Measurements from ENCODE around the gene HS1BP3. TPM values are rescaled to one million over a fixed set of nuclear protein-coding genes. Genes with fewer than 3 reads are reported as not detected.

HS1BP3 gene
- total RNA-seq, 1 donor from 2014 or later, result 35.0 TPM

DNA sequence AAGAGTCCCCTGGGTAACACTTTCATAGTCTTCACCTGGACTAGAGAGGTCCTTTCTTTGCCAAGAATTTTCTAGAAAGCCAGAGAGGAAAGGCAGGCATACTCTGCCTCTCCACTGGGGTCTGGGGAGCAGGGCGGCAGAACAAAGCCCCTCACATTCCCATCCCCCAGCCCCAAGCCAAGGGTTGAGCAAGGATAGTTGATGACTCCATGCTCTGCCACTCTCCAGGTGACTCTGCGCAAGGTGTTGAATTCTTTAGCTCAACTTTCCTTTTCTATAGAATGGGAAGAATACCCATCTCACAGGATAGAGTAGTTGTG, 13.1 kb upstream of the HS1BP3 start:
- no peak for DNase-seq (ENCODE audit: low read depth)

DNA sequence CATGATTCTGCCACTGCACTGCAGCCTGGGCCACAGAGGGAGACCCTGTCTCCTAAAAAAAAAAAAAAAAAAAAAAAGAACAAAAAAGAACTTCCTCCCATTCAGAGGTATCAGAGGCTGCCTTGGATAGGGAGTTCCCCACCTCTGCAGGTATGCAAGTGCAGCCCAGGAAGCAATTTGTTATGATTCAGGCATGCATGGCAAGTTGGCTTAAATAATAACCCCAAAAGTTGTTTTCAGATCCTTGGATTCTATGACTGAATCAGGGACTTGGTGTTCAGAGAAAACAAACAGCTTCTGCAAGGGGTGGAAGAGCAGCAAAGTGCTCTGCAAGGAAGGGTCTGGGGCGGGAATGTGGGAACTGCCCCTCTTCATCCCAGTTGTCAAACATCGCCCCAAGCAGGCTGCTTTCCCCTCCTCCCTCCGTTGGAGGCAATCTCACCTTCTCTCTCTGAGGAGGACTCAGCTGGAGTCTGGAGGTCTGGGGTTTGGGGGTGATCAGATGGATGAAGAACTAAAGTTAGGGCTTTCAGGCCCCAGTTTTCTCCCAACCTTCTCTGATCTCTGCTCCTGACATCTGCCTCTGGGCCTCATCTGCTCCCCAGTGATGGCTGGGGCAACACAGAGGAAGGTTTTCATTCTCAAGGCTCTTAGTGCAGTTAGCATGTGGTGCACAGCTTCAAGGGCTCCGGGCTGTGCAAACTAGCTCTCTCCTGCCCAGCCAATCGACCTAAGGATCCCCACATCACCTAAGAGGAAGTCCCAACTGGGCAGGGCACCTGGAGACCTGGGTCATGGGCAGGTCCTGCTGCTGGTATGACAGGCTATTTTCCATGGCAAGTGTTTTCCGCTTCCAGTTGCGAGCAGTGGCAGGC, 12.5 kb upstream of the HS1BP3 start:
- DNase-seq (ENCODE audit: low read depth), result no peak

DNA sequence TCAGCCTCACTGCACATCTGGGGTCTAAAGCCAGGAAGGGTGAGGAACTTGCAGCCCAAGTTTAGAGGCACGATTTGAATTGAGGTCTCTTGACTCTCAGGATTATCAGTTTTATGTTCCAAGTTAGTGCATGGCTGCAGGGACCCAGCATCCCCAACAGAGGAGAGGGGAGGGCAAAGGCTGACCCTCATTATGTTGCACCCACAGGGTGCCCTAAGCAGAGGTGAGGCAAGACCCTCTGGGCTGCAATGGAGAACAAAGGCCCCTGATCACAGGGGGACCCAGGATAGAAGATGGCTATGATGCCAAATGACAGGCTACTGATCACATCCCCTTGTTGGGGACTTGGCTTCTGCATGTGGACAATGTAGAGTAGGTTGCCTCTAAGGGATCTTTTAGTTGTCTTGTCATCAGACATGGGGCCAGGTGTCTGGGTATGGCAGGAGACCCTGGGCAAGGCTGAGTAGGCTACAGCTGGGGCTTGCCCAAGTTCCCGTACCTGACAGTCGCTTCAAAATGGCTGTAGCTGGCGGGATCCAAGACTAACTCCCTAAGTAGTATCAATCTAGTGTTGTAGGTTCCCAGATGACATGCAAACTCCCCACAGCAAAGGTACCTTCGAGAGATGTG, 11.5 kb upstream of the HS1BP3 start:
- DNase-seq (ENCODE audit: low read depth), result no peak

DNA sequence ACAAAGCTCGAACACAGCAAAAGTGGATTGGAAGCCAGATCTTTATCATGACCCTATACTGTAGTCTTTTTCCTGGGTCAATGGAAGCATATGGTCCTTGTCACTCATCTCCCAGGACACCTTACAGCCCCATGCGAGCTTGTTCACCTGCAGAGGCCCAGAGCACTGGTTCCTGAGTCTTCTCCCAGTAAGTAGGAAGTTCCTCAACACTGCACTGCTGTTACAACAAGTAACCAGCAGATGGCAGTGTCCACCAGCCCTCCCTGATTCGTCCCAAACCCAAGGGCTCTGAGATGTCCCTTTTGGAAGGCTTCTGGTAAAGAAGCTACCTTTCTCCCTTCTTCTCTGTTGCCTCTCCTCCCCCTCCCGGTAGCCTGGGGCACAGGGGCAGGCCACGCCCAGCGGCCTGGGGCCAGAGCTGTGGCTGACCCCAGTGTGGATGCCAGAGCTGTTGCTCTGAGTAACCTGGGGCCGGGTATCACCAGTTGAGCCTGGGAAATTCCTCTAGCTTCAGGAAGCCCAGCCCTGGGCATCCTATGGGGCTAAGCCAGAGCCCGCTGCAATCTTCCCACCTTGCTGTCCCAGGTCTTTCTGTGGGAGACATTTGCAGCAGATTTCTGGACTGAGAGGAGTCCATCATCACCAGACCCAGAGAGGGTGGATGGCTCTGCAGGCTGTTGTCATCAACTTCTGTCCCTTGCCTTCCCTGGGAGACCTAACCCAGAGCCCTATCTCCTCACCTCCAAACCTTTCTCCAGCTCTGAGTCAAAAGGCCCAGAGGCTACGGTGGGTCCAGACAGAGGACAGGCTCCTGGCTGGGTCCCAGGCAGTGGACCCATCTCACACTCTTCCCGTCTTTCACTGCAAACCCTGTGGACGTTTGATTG, 10.8 kb upstream of the HS1BP3 start:
- DNase-seq (ENCODE audit: low read depth), result peak; percentile 78

DNA sequence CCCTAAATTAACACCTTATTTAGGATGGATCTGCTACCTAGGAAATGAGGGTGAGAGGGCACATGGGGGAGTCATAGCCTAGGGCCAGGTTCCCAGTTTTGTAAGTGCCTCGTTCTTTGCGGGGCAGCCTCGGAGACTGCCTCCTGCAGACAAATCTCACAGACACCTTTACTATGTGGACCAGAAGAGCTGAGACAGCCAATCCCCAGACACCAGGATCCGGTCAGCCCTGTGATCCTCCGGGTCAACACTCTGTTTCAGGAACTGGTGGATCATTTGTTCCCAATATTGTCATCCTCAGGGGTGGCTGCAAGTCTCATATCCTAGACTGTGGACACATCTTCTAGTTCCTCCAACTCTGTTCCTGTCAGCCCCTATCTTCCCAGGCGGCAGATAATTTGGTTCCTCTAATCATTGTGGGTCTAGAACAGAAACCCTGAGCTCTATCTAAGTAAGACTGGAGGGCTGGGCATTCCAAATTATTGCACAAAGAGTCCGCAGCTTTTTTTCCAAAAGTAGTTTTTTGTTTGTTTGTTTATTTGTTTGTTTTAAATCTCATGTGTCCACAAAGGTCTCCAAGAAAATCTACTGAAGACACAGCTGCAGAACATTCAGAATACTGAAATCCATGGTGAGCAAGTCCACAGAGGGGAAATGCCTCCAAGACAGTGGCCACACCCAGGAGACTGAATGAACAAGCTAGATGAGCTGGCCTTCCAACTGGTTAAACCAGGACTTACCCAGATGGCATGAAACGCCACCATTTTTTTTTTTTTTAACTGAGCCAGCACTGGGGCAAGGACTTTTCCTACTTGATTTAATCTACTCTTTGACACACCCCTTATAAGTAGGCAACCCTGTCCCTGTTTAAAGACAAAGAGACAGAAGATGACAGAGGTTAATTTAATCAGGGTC, 9.9 kb upstream of the HS1BP3 start:
- DNase-seq (ENCODE audit: low read depth), result no peak

DNA sequence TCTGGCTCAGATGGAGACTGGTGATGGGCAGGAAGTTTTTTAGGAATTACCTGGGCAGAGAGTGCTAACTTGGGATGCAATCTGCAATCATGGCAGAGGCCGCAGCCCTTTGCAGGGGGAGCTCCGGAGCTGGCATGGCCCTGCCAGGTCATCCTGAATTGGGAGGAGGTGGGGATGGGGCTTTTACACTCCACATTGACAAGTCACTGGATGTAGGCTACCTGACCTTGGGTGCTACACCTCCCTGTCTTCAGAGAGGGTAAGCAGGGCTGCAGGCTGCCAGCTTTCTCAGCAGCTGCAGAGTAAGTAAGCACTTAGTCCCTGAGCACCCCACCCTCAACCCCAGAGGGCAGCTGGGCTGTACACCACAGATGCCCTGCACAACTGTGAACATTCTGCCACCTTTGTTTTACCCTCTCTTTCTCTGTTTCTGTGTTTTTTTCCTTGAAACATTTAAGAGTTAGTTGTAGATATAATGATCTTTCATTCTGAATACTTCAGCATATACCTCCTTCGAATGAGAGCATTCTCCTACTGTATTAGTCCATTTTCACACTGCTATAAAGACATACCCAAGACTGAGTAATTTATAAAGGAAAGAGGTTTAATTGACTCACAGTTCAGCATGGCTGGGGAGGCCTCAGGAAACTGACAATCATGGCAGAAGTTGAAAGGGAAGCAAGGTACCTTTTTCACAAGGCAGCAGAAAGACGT, 6.8 kb upstream of the HS1BP3 start:
- DNase-seq (ENCODE audit: low read depth), result no peak

DNA sequence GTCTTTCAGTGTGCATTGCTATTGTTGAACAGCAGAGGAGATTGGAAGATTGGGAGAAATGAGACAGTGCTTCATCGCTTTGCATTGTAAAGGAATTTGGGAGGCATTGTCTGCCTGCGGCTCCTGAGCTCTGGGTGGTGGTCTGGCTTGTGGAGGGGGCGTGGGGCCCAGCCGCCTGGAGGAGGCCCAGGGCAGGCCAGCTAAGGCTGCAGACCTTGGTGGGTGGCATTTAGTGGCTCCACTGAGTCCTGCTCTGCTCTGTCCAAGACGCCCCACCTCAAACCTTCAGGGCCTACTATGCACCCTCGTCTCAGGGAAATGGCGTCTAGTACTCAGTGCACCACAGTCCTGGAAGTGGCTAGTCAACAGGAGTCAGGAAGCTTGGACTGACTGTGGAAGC, 5.7 kb upstream of the HS1BP3 start:
- no peak for DNase-seq (ENCODE audit: low read depth)

DNA sequence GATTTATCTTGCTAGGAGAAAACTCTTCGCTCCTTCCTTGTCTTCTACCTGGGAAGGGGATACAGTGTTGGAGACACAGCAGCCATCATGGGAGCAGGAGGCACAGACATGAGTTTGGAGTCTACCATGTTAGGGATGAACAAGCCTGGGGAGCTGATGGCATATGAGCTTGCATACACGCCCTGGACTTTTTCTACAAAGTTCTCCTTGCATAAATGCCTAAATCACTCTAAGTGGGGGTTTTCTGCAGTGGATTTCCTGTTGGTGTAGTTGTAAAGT, 3.6 kb upstream of the HS1BP3 start:
- no peak for DNase-seq (ENCODE audit: low read depth)

DNA sequence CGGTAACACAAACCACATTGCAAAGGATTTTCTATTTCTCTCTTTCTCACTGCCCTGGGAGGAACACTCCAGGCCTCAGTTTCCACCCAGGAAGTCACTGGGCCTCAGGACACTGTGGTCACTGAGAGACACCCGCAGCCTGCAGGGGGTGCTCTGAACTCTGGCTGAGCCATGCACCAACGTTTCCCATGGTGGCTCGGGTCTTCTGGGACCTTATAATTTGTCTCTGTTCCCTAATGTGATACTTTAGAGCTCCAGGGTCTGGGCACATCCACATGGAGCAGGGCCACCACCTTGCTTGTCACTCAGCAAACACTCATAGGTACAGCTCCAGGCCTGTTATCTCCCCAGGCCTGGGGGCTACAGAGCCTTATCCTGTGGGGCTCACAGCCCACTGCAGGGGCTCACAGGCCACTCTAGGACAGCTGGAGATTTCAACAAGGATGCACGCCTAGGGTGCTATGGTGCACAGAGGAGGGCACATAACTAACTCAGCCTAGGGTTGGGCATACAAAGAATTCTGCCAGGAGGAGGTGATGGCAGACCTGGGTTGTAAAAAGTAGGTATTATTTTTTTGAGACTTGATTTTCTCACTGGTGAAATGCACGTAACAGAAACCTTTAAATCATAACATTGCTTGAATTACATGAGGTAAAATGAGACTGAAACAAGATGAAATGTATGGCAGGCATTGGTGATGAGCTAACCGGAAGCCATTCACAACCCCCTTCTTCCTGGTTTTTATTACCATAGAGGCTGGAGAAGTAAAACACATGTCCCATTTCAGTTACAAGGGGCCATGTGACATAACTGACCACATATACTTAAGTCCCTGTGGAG, 3.0 kb upstream of the HS1BP3 start:
- no peak for DNase-seq (ENCODE audit: low read depth)

DNA sequence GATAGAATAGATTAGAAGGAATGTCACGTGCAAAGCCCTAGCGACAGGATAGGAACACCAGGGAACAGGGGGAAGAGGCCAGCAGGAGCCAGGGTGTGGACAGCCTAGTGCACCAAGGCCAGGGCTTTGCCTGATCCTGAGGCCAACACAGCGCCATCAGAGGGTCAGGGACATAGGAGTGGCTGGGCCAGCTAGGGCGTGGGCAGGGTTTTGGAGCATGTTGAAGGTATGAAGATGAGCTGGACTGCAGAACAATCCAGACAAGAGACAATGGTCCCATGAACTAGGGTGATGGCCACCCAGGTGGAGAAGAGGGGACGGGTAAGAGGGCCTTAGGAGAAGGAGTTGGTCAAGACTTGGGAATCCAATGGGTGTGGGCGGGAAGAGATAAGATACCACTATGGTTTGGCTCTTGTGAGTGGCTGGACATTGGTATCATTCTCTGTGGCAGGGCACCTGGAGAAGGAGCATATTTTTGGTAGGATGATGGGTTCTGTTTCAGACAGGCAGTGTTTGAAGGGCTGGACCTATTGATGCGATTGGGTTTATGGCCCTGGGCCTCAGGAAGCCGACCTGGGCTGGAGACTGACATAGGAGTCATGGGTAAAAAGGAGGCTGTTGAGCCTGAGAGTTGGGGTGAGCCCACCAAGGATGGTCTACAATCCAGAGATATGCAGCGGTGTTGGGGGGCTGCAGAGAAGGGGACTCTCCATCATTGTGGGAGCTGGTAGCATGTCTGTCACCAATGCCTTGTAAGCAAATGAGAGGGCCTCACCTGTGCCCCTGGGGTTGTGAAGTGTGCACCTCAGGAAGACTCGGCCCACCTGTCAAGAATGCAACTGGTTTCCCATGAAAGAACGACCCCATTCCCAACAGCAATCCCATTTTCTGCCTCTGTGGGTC, 2.0 kb upstream of the HS1BP3 start:
- DNase-seq (ENCODE audit: low read depth), result no peak

DNA sequence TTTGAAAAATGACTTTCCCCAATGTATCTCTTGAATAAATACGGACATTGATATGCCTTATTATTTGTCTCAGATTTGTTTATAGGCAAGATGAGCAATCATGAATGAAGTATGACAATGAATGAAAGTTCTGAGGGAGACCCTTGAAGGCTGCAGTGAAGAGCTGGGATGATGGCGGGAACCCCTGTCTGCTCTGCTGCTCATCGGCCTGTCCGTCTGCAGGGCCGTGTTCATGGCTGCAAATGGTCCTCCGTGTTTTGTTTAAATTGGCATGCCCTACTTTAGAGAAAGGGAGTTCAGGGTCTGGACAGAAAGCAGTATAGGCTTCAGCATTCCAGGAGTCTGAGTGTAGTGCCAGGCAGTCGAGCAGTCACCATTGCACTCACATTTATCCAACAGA, 1.2 kb upstream of the HS1BP3 start:
- DNase-seq (ENCODE audit: low read depth), result no peak

DNA sequence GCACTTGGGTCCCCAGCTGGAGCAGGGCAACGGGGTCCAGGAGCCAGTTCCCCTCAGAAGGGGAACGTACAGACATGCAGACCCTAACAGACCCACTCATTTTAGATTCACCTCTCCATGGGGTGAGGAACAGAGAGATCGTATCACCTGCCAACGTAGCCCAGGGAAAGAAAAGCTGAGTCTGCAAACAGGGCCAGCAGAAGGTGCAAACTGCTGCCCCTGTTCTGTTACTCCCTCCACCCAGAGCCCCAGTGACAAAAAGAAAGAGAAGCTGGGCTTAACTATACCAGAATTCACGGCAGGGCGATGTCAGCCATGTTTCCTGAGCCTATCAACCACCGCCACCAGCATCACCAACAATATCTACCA, 817 bp upstream of the HS1BP3 start:
- no peak for DNase-seq (ENCODE audit: low read depth)

DNA sequence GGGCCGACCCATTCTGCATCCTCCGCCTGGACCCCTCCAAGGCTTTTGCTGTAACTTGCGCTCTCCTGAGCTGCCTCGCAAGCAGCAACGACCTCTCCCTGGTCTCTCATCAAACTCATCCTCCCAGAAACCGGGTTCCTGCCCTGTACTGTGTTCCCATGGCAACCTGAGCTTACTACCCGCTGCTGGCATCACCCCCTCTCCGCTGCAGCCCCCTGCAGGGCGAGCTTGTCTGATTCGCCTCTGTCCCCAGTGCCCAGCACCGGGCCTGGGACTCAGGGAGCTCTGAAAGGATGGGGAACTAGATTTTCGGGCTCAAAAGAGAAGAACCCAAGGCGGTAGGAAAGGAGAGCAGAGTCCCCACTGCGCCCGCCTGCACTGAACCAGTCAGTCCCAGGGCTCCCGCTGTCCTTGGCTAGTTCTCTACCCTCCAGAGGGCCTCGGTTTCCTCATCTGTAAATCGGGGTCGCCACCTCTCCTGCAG, 463 bp downstream of the HS1BP3 start:
- peak; percentile 30 for DNase-seq (ENCODE audit: low read depth)

DNA sequence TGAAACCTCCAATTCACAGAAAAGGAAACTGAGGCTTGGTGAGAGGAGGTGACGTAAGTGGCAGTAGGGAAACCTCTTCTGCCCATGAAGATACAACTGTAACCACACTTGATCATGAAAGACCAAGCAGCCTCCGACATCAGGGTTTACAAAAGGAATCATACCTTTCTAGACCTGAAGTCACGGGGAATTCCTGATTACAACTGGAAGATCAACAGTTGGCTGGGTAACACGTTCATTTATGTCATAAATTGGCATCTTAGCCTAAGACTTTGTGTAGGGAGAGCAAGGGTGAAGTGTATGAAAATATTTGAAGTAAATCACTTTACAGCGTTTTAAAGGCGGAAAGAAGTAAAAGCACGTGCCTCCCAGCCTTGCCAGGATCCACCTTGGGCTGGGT, 922 bp downstream of the HS1BP3 start:
- DNase-seq (ENCODE audit: low read depth), result no peak

DNA sequence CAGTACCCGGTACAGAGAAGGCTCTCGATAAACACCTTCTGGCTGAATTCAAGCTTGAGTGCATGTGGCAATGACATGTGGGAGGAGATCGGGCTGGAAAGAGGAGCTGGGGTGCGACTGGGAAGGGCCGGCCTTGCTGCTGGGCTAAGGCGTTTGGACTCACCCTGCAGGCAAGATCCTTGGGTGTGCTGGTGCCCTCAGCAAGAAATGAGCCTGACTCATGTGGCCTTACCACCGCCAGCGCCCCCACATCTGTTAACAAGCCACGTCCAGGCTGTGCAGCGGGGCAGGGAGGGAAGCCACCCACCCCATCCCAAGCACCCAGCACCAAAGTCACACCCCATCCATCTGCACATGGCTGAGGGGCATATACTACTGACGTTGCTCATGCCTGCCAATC, 1.3 kb downstream of the HS1BP3 start:
- no peak for DNase-seq (ENCODE audit: low read depth)

DNA sequence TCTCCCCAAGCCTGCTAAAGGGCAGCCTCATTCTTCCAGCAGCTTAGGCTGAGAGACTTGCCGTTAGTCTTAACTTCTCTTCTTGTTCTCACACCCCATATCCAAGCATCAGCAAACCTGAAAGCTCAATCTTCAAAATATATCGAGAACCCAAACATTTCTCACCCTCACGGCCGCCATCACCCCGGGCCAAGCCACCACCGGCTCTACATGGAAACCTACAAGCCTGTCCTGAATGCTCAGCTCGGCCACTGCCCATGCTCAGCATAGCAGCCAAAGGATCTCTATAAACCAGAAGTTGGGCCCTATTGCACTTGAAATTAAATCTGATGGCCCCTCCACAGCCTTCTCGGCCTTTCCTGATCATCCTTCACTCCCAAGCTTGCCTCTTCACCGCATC, 2.1 kb downstream of the HS1BP3 start:
- DNase-seq (ENCODE audit: low read depth), result no peak

DNA sequence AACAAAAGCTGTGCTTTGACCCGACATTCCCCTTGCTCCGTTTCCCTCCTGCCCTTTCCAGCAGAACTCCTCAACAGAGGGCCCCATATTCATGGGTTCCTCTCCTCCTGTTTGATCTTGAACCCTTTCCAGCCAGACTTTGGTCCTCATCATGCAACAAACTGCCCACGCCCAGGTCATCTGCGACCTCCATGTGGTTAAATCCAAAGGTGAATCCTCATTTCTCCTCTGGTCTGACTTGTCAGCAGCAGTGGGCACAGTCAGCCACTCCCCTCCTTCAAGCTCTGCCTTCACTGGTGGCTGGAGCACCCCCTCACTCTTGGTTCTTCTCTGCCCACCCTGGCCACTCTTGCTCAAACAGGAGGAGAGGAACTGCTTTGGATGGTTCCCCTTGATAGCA, 2.7 kb downstream of the HS1BP3 start:
- no peak for DNase-seq (ENCODE audit: low read depth)

DNA sequence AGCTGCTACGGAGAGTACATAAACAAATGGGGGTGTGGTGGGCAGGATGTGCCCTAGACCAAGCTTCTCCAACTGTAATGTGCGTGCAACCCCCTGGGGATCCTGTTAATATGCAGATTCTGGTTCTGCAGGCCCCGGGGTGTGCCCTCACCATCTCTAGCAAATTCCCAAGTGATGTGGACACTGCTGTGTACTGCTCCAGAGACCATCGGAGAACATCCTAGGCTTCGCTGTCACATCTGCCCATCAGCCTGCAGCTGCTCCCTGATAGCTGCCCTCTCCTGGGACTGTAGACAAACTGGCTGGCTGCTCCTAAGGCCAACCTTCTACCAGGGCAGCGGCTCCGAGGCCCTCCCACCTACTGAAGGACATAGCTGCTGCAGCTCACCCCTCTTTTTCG, 3.2 kb downstream of the HS1BP3 start:
- DNase-seq (ENCODE audit: low read depth), result no peak

DNA sequence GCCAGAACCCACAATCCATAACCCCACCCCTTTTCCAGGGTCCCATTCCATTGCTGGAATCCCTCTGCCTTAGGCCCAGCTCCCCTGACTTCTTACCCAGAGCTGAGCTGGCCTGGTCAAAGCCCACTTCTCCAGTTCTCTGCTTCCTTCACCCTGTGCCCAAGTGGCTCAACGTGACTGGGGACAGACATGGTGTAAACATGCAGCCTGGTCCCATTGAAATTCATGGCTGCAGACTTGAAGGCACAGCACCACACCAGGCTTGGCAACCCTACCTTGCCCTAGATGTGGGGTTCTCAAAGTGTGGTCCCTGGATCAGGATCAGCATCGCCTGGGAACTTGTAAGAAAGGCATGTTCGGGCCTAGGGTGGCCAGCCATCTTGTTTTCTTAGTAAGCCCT, 3.7 kb downstream of the HS1BP3 start:
- no peak for DNase-seq (ENCODE audit: low read depth)

All from myocyte (in vitro differentiated cells).